Psoas muscle (tissue), 8 donors: ENCODE data around the gene CHRNG. TPM values are rescaled to one million over a fixed set of nuclear protein-coding genes. Genes with fewer than 3 reads are reported as not detected.

Source experiments
- ATAC-seq, 4 donors: fragments of 200-7000 bp; cut with Tn5 transposase; one replicate each; pipeline ENCODE4 v1.9.1; 2020; ENCODE audit warnings: moderate library complexity in 3 of 4, mild to moderate bottlenecking in 2 of 4
- DNase-seq, 2 donors: peaks; one replicate each; pipeline ENCODE4 v3.0.0-alpha.2; 2020
- H3K27ac ChIP-seq: fragments of 200-600 bp; one replicate; pipeline ENCODE4 v1.8.0; 2022
- H3K27me3 ChIP-seq, 3 donors: fragments of 200-600 bp in 1 of 3; one replicate each; pipeline versions ENCODE4 v1.6.1 to v1.8.0; 2013 to 2022; ENCODE audit warnings: low read length in 2 of 3, mild to moderate bottlenecking in 2 of 3, moderate library complexity in 1 of 3; ENCODE audit not compliant: insufficient read depth in 3 of 3
- H3K36me3 ChIP-seq, 2 donors: fragments of 200-600 bp in 1 of 2; one replicate each; pipeline versions ENCODE4 v1.6.1 to v1.8.0; 2013 to 2022; ENCODE audit warnings: low read depth in 1 of 2, mild to moderate bottlenecking in 1 of 2, moderate library complexity in 1 of 2; ENCODE audit not compliant: insufficient read depth in 1 of 2
- H3K4me1 ChIP-seq: fragments of 200-600 bp; one replicate; pipeline ENCODE4 v1.8.0; 2022
- H3K4me3 ChIP-seq: fragments of 200-600 bp; one replicate; pipeline ENCODE4 v1.8.0; 2022; ENCODE audit warnings: mild to moderate bottlenecking
- H3K9me3 ChIP-seq: fragments of 200-600 bp; one replicate; pipeline ENCODE4 v1.8.0; 2022
- CTCF ChIP-seq: fragments of 200-600 bp; IDR thresholded peaks from one replicate; pipeline ENCODE4 v1.8.0; 2022; ENCODE audit warnings: antibody characterized with exemption
- WGBS, 3 donors: extraction: QIAGEN DNeasy Blood & Tissue Kit; methylation state at CpG; one replicate each; pipeline versions ENCODE4 v1.1.6 to v1.1.7; 2013; 5-methylcytosine and 5-hydroxymethylcytosine counted together
- intact Hi-C, 2 donors: fragments of 100-400 bp; cut with DNase I; formaldehyde crosslinking; loops; one replicate each; pipeline versions ENCODE4 v1.11.0 to v1.14.2; 2022
- polyA plus RNA-seq, 3 donors: library from polyadenylated mRNA; stranded (reverse); fragments of 200-250 nt; gene quantifications; one replicate each; pipeline ENCODE4 v1.2.3, GENCODE V29; 2013
- total RNA-seq, 4 donors: library from RNA; stranded (reverse); fragmentation: NEBNext Ultra II Directional in 2 of 4; extraction: Animal tissue kit (Norgen Biotek cat#: 25700) in 2 of 4; gene quantifications; one replicate each; pipeline versions ENCODE4 v1.2.1 to v1.2.4, GENCODE V29; 2021 to 2023
- donor health status: healthy with polysubstance abuse.
- donor health status: DM: no; HTN: no; CAD: no; lungs with moderate emphysema.
- donor health status: Bipolar disorder and iron deficiency.
- donor health status: healthy.
- donor health status: DM: yes; HTN: yes; CAD: no.
- donor health status: DM: no; HTN: no; CAD: no.
- donor health status: DM: no; HTN: no; CAD: no.
- donor health status: DM: yes; HTN: yes; CAD: no.

Gene CHRNG
- total and polyA plus RNA-seq, 7 donors: 0.68 to 94.1 (median 6.9) TPM

GRCh38 chr2:232541195-232541960, 1.9 kb downstream of the CHRNG start:
- intact Hi-C loops: no loop called here
- Histone ChIP-seq H3K27me3 (no peaks in the 10 kb centered on the region), H3K4me1 (peaks cover 16% of the 10 kb centered on the region), H3K27ac (no peak overlapping the region), H3K9me3 (no peaks in the 10 kb centered on the region), H3K36me3 (peaks cover 0 to 11% of the 10 kb centered on the region in 2 donors), H3K4me3 (no peak overlapping the region)
- WGBS, 3 donors: 78 to 82% (median 82%) methylated on average over 19 of the region's 19 CpGs
- ATAC-seq (no peak), DNase-seq (peak in 1 of 2 donors; percentile 43)
- TF ChIP-seq CTCF: no peak

- ATAC-seq: no peak
- Histone ChIP-seq H3K4me1 (peaks cover 13% of the 10 kb centered on the region), H3K27me3 (no peaks in the 10 kb centered on the region), H3K9me3 (no peaks in the 10 kb centered on the region), H3K27ac (no peak overlapping the region), H3K36me3 (peaks cover 0 to 19% of the 10 kb centered on the region in 2 donors), H3K4me3 (no peak overlapping the region)
- 51 to 59% (median 57%) methylated on average over 9 of the region's 9 CpGs for WGBS, 3 donors
- no peak for TF ChIP-seq CTCF
- intact Hi-C loops: loop anchor here in 1 of 2 donors (1.0 kb wide), 1 partner anchor 12 kb away; no protein-coding TSS in a partner anchor
- DNase-seq: peak in 1 of 2 donors; percentile 18
These were observed 2.6 kb downstream of the CHRNG start for GRCh38 chr2:232541961-232542714.

- no peak overlapping the region for H3K4me3 ChIP-seq
- no peak overlapping the region for H3K27ac ChIP-seq
- H3K9me3 ChIP-seq: no peaks in the 10 kb centered on the region
- peaks cover 9% of the 10 kb centered on the region for H3K4me1 ChIP-seq
- TF ChIP-seq CTCF: no peak
- 80 to 86% (median 84%) methylated on average over 20 of the region's 20 CpGs for WGBS, 3 donors
- no peak for ATAC-seq
- peaks cover 0 to 25% of the 10 kb centered on the region in 2 donors for H3K36me3 ChIP-seq
- peak in 1 of 2 donors; percentile 41 for DNase-seq
- no peaks in the 10 kb centered on the region for H3K27me3 ChIP-seq
- intact Hi-C loops: loop anchor here in 1 of 2 donors (1.0 kb wide), 1 partner anchor 13 kb away; no protein-coding TSS in a partner anchor
These were observed 3.4 kb downstream of the CHRNG start for GRCh38 chr2:232542715-232543467.

GRCh38 chr2:232543491-232543890, 4.0 kb downstream of the CHRNG start:
- Histone ChIP-seq H3K4me1 (peaks cover 9% of the 10 kb centered on the region), H3K27ac (no peak overlapping the region), H3K9me3 (no peaks in the 10 kb centered on the region), H3K36me3 (peaks cover 0 to 25% of the 10 kb centered on the region in 2 donors), H3K27me3 (no peaks in the 10 kb centered on the region), H3K4me3 (no peak overlapping the region)
- peak in 1 of 2 donors; percentile 40 for DNase-seq
- intact Hi-C loops: no loop called here
- no peak for ATAC-seq
- WGBS, 3 donors: 86 to 93% (median 92%) methylated on average over 14 of the region's 14 CpGs
- no peak for TF ChIP-seq CTCF
